KMS-11 (cell line): ENCODE data around the gene LRRTM4.
"Not testable (repeated sequence)": the region's sequence is repeated elsewhere in the genome, so short reads cannot be mapped to it uniquely, and the experiment has no call there.

Experiments
- H2AFZ ChIP-seq: fragments of 200-600 bp; sonication (generic); 2 replicates; pipeline ENCODE4 v1.6.1; 2016; ENCODE audit warnings: antibody characterized with exemption, mixed run types, low read depth
- H3K27ac ChIP-seq: fragments of 200-600 bp; sonication (generic); 2 replicates; pipeline ENCODE4 v1.6.1; 2016; ENCODE audit warnings: mild to moderate bottlenecking, mixed run types
- H3K27me3 ChIP-seq: fragments of 200-600 bp; sonication (generic); 2 replicates; pipeline ENCODE4 v1.6.1; 2017; ENCODE audit warnings: mild to moderate bottlenecking, low read depth, mixed run types, moderate library complexity; ENCODE audit not compliant: insufficient read depth
- H3K36me3 ChIP-seq: fragments of 200-600 bp; sonication (generic); 2 replicates; pipeline ENCODE4 v1.6.1; 2017; ENCODE audit warnings: mild to moderate bottlenecking, mixed run types; ENCODE audit not compliant: insufficient read depth
- H3K4me1 ChIP-seq: fragments of 200-600 bp; sonication (generic); 2 replicates; pipeline ENCODE4 v1.6.1; 2016; ENCODE audit warnings: mild to moderate bottlenecking, low read depth, mixed run types; ENCODE audit not compliant: poor library complexity, severe bottlenecking
- H3K4me2 ChIP-seq: fragments of 200-600 bp; sonication (generic); 2 replicates; pipeline ENCODE4 v1.7.0; 2016; ENCODE audit warnings: mild to moderate bottlenecking, mixed run types
- H3K4me3 ChIP-seq: fragments of 200-600 bp; sonication (generic); IDR thresholded peaks from 2 replicates; pipeline ENCODE4 v1.6.1; 2017; ENCODE audit warnings: low read depth, low read length, mixed read lengths; ENCODE audit not compliant: insufficient read depth
- H3K79me2 ChIP-seq: fragments of 200-600 bp; sonication (generic); 2 replicates; pipeline ENCODE4 v1.6.1; 2016; ENCODE audit warnings: low read depth, mixed run types; ENCODE audit not compliant: insufficient read depth
- H3K9ac ChIP-seq: fragments of 200-600 bp; sonication (generic); 2 replicates; pipeline ENCODE4 v1.6.1; 2016; ENCODE audit warnings: mild to moderate bottlenecking, mixed run types
- H4K20me1 ChIP-seq: fragments of 200-600 bp; sonication (generic); 2 replicates; pipeline ENCODE4 v1.6.1; 2016; ENCODE audit warnings: mild to moderate bottlenecking, mixed run types; ENCODE audit not compliant: insufficient read depth
- TF ChIP-seq, protein P1 (sequence below): fragments of 200-600 bp; sonication (generic); conservative IDR thresholded peaks from 2 replicates; pipeline ENCODE4 v1.6.1; 2017; ENCODE audit warnings: low read depth, mild to moderate bottlenecking, antibody characterized with exemption, low read length, moderate library complexity, mixed read lengths

The LRRTM4 gene

DNA sequence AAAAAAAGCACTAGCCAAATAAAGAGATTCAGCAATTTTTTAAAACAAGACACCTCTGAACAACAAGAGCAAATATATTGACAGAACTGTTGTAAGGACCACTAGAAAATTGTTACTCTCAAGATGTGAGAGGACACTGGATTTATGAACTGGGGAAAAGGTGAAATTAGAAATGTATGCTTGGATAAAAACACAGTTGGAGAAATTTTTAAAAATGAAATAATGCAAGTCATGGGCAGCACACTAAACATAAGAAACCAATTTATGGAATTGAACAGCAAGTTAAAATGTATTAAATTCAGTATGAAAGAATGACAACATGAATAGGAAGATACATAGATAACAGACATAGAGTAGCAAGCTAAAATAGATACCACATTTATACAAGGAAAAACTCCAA is 377.4 kb downstream of the LRRTM4 start:
- no peaks in the 10 kb centered on the region for H3K4me1 ChIP-seq
- no peaks in the 10 kb centered on the region for H3K79me2 ChIP-seq
- no peak overlapping the region for H2AFZ ChIP-seq
- H3K27me3 ChIP-seq: no peaks in the 10 kb centered on the region
- no peak overlapping the region for H3K9ac ChIP-seq
- TF ChIP-seq, protein P1, sequence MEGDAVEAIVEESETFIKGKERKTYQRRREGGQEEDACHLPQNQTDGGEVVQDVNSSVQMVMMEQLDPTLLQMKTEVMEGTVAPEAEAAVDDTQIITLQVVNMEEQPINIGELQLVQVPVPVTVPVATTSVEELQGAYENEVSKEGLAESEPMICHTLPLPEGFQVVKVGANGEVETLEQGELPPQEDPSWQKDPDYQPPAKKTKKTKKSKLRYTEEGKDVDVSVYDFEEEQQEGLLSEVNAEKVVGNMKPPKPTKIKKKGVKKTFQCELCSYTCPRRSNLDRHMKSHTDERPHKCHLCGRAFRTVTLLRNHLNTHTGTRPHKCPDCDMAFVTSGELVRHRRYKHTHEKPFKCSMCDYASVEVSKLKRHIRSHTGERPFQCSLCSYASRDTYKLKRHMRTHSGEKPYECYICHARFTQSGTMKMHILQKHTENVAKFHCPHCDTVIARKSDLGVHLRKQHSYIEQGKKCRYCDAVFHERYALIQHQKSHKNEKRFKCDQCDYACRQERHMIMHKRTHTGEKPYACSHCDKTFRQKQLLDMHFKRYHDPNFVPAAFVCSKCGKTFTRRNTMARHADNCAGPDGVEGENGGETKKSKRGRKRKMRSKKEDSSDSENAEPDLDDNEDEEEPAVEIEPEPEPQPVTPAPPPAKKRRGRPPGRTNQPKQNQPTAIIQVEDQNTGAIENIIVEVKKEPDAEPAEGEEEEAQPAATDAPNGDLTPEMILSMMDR: no peak
- no peak overlapping the region for H3K4me3 ChIP-seq
- no peaks in the 10 kb centered on the region for H3K36me3 ChIP-seq
- no peaks in the 10 kb centered on the region for H4K20me1 ChIP-seq
- H3K4me2 ChIP-seq: no peak overlapping the region
- H3K27ac ChIP-seq: no peak overlapping the region

DNA sequence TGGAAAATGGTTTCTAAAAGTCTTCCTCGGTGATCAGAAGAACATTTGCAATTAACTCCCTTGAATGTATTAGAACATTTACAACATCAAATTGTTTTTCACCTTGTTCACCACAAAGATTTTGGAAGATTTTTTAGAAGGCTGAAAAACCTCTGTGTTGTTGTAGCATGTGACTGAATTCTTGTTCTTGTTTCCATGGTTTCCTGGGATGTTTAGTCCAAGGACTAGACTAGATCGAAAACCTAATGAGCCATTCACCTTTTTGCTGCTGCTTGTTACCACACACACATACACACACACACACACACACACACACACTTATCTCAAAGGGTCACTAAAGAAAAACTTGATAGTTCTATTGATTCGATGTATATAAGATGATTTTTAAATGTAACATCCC is 380.0 kb downstream of the LRRTM4 start:
- no peak overlapping the region for H3K27ac ChIP-seq

DNA sequence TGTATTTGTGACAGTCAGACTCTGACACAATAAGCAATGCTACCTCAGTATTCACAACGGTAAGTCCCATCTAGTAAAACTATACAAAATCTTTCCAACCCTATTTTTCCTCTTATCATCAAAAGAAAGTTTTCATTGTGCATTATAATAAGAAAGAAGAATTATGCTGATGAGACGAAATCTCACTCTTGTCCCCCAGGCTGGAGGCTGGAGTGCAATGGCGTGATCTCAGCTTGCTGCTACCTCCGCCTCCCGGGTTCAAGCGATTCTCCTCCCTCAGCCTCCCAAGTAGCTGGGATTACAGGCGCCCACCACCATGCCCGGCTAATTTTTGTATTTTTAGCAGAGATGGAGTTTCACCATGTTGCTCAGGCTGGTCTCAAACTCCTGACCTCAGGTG is 393.7 kb downstream of the LRRTM4 start:
- H3K4me3 ChIP-seq, H3K9ac ChIP-seq, H2AFZ ChIP-seq, H3K27ac ChIP-seq, H4K20me1 ChIP-seq, H3K36me3 ChIP-seq, H3K27me3 ChIP-seq, H3K4me1 ChIP-seq, H3K79me2 ChIP-seq, H3K4me2 ChIP-seq: not testable (repeated sequence)

More for the DNA sequence above, 380.0 kb downstream of the LRRTM4 start:
- no peaks in the 10 kb centered on the region for H3K79me2 ChIP-seq
- no peaks in the 10 kb centered on the region for H3K4me1 ChIP-seq
- no peak overlapping the region for H3K4me2 ChIP-seq
- H3K9ac ChIP-seq: no peak overlapping the region
- H3K4me3 ChIP-seq: no peak overlapping the region
- no peaks in the 10 kb centered on the region for H3K27me3 ChIP-seq
- H4K20me1 ChIP-seq: no peaks in the 10 kb centered on the region
- H3K36me3 ChIP-seq: no peaks in the 10 kb centered on the region
- TF ChIP-seq, protein P1: no peak
- H2AFZ ChIP-seq: no peak overlapping the region

DNA sequence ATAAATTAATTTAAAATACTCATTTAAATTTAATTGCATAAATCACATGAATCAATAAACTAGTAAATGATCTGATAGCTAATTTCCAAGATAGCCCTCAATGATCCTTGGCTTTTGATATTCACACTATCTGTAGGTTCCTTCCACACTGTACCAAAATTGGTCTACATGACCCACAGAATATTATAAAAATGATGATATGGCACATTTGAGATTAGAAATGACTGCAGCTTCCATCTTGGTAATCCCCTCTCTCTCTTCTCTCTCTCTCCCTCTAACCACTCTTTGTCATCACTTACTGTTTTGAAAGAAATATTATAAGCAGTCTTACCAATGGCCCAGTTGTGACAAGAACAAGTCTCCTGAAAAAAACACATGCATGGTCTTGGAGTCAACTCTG is 394.8 kb downstream of the LRRTM4 start:
- H3K36me3 ChIP-seq: no peaks in the 10 kb centered on the region
- H3K4me3 ChIP-seq: no peak overlapping the region
- H3K79me2 ChIP-seq: no peaks in the 10 kb centered on the region
- H3K4me2 ChIP-seq: no peak overlapping the region
- H3K27ac ChIP-seq: no peak overlapping the region
- no peaks in the 10 kb centered on the region for H4K20me1 ChIP-seq
- TF ChIP-seq, protein P1: no peak
- no peak overlapping the region for H2AFZ ChIP-seq
- no peaks in the 10 kb centered on the region for H3K27me3 ChIP-seq
- H3K9ac ChIP-seq: no peak overlapping the region
- H3K4me1 ChIP-seq: no peaks in the 10 kb centered on the region

DNA sequence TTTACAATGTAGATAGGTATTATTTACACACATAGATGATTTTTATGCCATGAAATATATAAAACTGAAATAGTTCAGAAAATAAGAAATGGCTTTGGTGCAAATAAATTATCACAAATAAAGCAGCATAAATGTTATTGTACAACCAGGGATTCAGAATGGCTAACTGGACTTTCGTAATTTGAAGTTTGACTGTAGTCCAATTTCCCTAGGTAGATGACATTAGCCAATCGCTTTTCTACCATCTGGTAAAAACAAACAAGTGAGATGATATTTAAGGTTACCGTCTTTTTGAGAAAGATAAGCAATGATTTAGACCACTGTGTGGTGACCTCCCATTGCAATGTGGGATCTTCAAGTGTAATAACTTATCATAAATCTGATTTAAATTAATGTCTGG is 400.7 kb downstream of the LRRTM4 start:
- H3K36me3 ChIP-seq: no peaks in the 10 kb centered on the region
- no peak overlapping the region for H3K4me3 ChIP-seq
- TF ChIP-seq, protein P1: no peak
- no peak overlapping the region for H2AFZ ChIP-seq
- H3K4me2 ChIP-seq: no peak overlapping the region
- H3K4me1 ChIP-seq: no peaks in the 10 kb centered on the region
- no peak overlapping the region for H3K9ac ChIP-seq
- no peaks in the 10 kb centered on the region for H4K20me1 ChIP-seq
- H3K27ac ChIP-seq: no peak overlapping the region
- H3K79me2 ChIP-seq: no peaks in the 10 kb centered on the region
- H3K27me3 ChIP-seq: no peaks in the 10 kb centered on the region
